ENCODE data around the gene MUC5AC. TPM values are rescaled to one million over a fixed set of nuclear protein-coding genes. Genes with fewer than 3 reads are reported as not detected.
A peak's percentile ranks its signal among the peaks of the same experiment; 100 is the strongest.

The MUC5AC gene
- total and polyA plus RNA-seq, 2 of the 13 experiments (the other 11 are each of a cell fraction or from before 2014, with no cell fraction given) = under 0.01 TPM; not detected in 1

DNA sequence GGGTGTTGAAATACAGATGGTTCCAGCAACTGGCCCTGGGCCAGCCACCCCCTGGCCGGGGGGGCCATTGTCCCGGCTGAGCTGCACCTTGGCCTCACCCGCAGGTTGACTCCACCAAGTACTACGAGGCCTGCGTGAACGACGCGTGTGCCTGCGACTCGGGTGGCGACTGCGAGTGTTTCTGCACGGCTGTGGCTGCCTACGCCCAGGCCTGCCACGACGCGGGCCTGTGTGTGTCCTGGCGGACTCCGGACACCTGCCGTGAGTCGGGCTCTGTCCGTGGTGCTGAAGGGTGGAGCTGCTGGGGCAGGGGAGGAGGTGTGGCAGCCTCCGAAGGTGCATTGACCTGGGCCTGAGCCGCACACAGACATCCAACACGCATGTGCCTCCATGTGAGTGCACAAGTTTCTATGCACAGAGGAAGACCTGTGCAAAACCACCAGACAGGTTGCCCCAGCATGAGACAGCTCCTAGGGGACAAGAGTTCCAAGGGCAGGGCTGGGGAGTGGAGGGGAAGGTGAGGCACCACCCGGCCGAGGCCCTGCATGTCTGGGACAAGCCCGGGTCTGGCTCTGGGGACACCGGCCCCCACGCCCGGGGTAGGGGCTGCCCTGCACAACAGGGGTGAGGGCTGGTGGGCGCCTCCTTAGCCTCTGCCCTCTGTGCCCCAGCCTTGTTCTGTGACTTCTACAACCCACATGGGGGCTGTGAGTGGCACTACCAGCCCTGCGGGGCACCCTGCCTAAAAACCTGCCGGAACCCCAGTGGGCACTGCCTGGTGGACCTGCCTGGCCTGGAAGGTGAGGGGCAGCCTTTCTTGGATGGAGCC is 81.2 kb downstream of the MUC5AC start (continued):
- TF ChIP-seq HIVEP1 (CRISPR knock-in tag; IDR thresholded peaks at IDR 0.05) (no peak), THYN1 (CRISPR knock-in tag; IDR thresholded peaks at IDR 0.05; ENCODE audit: borderline replicate concordance, low read depth) (no peak), JUND (CRISPR knock-in tag; IDR thresholded peaks at IDR 0.05) (no peak), ZSCAN21 (CRISPR knock-in tag; IDR thresholded peaks at IDR 0.05; ENCODE audit: borderline replicate concordance) (peak; percentile 62; the same call in 1 of the 2 replicates), HNF4G (IDR thresholded peaks at IDR 0.05; ENCODE audit: borderline replicate concordance, low read depth, low read length) (no peak), HNF4G (CRISPR knock-in tag; IDR thresholded peaks at IDR 0.05; ENCODE audit: borderline replicate concordance, low read depth) (no peak), ZNF83 (CRISPR knock-in tag; IDR thresholded peaks at IDR 0.05; ENCODE audit: borderline replicate concordance) (no peak), PLRG1 (conservative IDR thresholded peaks at IDR 0.05) (no peak), ZNF407 (CRISPR knock-in tag; IDR thresholded peaks at IDR 0.05; ENCODE audit: not compliant biosample characterization) (no peak), ZNF737 (CRISPR knock-in tag; IDR thresholded peaks at IDR 0.05; ENCODE audit: borderline replicate concordance) (no peak), ZBTB25 (CRISPR knock-in tag; IDR thresholded peaks at IDR 0.05) (0 out of 2 replicates have a peak, but pooled peaks have one; percentile 37), ZFP90 (CRISPR knock-in tag; IDR thresholded peaks at IDR 0.05; ENCODE audit: borderline replicate concordance) (no peak), REL (CRISPR knock-in tag; conservative IDR thresholded peaks at IDR 0.05) (peak; percentile 63; the same call in 1 of the 2 replicates)
- TF ChIP-seq, protein P1, sequence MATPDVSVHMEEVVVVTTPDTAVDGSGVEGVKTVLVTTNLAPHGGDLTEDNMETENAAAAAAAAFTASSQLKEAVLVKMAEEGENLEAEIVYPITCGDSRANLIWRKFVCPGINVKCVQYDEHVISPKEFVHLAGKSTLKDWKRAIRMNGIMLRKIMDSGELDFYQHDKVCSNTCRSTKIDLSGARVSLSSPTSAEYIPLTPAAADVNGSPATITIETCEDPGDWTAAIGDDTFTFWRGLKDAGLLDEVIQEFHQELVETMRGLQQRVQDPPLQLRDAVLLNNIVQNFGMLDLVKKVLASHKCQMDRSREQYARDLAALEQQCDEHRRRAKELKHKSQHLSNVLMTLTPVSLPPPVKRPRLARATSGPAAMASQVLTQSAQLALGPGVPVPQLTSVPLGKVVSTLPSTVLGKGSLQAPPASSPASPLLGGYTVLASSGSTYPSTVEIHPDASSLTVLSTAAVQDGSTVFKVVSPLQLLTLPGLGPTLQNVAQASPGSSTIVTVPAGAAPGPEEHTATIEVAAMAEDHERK (CRISPR knock-in tag; IDR thresholded peaks at IDR 0.05; ENCODE audit: low read depth) = no peak
- TF ChIP-seq, protein P2, sequence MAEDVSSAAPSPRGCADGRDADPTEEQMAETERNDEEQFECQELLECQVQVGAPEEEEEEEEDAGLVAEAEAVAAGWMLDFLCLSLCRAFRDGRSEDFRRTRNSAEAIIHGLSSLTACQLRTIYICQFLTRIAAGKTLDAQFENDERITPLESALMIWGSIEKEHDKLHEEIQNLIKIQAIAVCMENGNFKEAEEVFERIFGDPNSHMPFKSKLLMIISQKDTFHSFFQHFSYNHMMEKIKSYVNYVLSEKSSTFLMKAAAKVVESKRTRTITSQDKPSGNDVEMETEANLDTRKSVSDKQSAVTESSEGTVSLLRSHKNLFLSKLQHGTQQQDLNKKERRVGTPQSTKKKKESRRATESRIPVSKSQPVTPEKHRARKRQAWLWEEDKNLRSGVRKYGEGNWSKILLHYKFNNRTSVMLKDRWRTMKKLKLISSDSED (CRISPR knock-in tag; IDR thresholded peaks at IDR 0.05) = no peak

Data from HepG2 (cell line).